ENCODE data around the gene PHF14.
"Not testable (repeated sequence)": the region's sequence is repeated elsewhere in the genome, so short reads cannot be mapped to it uniquely, and the experiment has no call there.

Gene PHF14, protein sequence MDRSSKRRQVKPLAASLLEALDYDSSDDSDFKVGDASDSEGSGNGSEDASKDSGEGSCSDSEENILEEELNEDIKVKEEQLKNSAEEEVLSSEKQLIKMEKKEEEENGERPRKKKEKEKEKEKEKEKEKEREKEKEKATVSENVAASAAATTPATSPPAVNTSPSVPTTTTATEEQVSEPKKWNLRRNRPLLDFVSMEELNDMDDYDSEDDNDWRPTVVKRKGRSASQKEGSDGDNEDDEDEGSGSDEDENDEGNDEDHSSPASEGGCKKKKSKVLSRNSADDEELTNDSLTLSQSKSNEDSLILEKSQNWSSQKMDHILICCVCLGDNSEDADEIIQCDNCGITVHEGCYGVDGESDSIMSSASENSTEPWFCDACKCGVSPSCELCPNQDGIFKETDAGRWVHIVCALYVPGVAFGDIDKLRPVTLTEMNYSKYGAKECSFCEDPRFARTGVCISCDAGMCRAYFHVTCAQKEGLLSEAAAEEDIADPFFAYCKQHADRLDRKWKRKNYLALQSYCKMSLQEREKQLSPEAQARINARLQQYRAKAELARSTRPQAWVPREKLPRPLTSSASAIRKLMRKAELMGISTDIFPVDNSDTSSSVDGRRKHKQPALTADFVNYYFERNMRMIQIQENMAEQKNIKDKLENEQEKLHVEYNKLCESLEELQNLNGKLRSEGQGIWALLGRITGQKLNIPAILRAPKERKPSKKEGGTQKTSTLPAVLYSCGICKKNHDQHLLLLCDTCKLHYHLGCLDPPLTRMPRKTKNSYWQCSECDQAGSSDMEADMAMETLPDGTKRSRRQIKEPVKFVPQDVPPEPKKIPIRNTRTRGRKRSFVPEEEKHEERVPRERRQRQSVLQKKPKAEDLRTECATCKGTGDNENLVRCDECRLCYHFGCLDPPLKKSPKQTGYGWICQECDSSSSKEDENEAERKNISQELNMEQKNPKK

DNA sequence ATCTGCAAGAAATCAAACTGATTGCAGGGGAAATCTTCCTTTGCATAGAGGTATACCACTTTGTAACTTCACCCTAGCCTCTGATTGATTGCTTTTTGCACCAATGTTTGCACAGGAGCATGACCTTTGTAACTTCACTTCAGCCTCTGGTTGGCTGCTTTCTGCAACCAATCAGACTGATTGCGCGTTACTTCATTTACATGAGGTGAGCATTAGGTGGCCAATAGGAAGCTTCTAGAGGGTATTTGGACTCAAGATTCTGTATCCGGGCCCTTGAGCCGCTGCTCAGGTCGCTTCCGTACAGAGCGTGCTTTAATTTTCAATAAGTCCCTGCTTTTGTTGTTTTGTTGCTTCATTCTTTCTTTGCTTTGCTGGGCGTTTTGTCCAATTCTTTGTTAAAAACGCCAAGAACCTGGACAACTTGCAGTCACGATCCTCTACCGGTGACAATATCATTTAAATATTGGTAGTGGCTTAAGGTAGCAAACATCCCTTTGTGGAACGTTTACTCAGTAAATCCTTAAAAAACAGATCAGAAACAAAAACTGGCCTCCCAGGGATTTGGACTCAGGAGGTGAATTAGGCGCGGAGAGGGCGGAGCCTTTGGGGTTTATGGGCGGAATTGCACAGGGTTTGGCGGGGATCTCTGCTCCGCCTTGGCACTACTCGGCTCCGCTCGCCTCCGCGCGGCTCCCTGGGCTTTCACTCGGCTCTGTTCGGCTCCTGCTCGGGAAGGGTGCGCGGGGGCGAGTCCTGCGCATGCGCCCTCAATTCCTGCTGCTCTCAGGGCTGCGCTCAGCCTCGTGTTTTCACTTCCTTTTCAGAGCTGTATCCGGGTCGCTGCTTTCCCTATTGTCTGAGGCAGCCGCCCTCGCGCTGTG lies at the start of gene PHF14:
PHF14 (plus strand) TSS at position 812 of the 881 bp plus-strand sequence. CDS start 452 bp downstream, outside the sequence.
- peak; percentile 100 for DNase-seq (ENCODE audit: low spot score)

DNA sequence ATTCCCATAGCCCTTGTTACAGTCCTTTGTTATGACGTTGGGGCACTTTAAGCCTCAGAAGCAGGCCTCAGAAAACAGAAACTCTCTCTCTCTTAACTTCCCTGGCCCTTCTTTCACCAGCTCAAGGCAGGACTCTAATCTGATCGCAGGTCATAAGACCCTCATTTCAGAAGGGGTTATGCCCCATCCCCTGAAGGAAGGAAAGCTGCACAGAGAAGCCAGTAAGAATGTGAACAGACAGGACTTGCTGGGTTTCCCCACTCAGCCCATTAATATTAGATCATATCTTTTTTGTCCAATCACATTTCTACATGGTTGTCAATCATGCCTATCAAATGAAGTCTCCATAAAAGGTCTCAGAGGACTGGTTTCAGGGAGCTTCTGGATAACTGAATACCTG lies 49.3 kb upstream of the PHF14 start:
- no peak for DNase-seq (ENCODE audit: low spot score)

DNA sequence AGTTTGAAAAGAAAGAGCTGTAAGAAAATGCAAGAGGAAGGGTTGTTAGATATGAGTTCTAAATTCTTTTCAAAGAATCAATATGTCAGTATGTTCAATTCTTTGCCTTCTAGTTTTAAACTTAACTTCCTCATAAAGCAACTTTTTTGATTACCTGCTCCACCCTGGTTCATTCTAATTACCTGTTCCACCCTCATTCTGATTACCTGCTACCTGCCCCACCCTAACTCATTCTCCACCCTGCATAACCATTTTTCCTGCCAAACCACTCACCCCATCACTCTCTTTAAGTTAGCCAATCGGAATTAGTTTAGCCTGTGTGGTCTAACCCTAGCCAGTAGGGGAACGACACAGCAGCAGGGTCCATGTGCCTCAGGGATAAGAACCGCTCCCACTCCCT lies 45.5 kb upstream of the PHF14 start:
- not testable (repeated sequence) for DNase-seq (ENCODE audit: low spot score)

DNA sequence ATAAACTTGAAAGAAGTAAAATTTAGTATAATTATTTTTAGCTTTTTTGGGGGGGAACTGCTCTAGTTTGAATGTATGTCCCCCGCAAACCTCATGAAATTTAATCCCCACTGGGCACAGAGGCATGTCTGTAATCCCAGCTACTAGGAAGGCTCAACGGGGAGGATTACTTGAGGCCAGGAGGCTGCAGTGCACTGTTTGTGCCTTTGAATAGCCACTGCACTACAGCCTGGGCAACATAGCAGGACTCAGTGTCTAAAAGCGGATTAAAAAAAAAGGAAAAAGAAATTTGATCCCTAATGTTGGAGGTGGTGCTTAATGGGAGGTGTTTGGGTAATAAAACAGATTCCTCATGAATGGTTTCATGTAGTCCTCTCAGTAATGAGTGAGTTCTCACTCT lies 43.1 kb upstream of the PHF14 start:
- DNase-seq (ENCODE audit: low spot score), result no peak

DNA sequence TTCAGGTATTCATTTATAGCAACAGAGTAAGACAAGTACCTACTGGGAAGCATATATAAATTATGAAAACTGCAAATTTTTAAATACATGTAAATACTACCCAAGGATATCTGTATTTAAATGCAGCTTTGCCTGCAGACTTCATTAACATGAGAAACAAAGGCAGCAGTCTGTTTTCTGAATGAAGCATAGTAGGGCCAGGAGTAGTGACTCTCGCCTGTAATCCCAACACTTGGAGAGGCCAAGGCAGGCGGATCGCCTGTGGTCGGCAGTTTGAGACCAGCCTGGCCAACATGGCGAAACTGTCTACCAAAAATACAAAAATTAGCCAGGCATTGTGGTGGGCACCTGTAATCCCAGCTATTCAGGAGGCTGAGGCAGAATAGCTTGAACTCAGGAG lies 42.5 kb upstream of the PHF14 start:
- no peak for DNase-seq (ENCODE audit: low spot score)

DNA sequence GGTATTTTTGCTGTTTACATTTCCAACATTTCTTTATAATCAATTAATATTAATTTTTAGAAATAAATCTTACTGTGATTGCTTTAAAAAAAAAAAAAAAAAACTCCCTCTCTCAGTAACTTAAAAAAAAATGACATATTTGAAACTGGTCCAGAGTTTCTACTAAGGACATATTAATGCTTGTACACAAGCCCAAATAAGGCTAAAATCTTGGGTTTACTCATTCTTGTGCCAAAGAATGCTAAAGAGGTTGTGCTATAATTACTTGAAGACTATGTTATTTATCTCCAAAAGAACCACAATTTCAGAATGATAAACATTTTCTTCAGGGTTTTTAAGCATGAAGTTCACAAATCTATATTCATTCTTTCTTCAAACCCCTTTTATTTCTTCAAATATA lies 39.4 kb upstream of the PHF14 start:
- DNase-seq (ENCODE audit: low spot score), result peak; percentile 24

DNA sequence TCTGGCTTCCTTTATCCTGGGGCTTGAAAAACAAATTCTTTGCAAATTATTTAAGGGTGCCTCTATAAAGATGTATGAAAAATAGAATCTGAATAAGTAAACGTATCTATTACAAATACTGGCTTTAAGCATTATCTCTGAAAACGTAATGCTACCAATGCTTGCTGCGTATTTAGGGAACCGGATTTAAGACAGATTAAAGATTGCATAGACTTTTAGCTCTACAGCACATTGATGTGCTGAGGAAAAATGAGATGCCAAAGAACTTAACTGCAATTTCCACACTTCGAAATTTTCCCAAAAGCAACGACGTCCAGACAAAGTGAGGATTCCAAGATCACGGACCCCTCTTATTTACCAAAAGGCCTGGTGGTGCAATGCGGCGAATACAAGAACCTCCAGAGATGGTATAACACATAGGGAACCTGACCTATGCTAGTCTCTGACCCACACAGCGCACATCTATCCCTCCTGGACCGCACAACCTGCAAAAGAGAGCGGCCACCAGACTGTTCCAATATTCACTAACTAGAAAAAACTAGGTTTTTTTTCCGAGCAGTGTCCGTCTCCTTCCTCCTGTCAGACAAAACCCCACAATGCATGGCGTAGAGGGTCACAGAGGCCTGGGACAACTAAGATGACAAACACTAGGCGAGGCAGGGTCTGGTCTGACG lies 34.3 kb upstream of the PHF14 start:
- DNase-seq (ENCODE audit: low spot score), result no peak

DNA sequence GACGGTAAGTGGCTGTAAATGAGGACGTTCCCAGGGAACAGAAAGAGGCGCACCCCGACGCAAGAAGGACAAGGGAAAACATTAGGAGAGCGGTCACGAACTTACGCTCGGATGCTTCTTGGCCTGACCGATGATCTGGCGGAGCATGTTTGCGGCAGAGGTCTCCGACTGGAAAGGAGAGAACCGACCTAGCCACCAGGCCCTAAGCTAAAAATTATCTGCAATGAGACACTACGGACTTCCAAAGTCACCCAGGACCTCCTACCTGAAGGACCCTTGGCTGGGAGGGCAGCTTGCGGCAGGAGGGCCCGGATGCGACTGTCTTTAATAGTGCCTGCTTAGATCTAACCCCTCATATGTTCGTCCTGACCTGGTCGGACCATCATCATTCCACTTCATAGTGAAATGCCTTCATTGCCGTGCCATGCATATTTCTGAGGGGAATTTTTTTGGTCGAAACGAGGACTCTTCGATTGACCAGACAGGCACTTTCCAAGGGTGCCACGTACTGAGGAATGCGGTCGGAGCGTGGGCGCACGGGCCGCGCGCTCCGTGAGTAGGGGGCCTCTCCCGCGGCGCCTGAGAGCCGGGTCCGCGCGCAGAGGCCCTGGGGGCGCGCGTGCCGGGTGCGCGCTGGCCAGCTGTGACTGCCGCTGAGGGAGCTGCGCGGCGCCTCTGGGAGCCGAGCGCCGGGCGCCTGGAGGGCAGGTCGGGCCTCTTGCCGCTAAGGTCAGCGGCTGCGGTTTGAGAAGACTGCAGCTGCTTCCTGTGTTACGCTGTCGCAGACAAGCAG lies 33.6 kb upstream of the PHF14 start:
- peak; percentile 99 for DNase-seq (ENCODE audit: low spot score)

DNA sequence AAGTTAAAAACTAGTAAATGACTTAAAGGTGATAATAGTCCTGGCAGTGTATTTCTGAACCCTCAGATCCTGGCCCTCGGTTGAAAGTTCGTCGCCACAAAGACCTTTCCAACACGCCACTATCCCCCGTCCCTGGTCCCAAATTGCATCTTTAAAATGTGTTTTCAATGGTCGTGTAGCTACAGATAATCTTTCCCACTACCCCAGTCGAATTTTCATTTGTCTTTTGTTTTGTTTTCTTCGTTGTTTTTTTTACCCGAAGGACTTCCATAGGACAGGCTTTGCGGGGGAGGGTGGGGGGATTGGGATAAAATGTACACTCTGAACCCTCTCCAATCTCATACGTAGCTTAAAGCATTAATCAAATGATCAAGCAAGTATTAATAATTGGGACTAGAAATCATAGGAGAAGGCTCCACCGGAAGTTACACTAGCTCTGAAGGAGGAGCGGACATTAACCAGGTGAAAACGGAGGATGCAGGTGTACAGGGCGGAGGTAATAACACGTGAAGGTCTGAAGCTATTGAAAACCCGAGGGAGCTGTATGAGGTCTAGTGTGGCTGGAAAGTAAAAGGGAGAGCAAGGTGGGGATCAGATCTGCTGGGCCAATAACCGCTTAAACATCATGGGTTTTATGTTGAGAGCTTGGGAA lies 32.8 kb upstream of the PHF14 start:
- DNase-seq (ENCODE audit: low spot score), result peak; percentile 11

DNA sequence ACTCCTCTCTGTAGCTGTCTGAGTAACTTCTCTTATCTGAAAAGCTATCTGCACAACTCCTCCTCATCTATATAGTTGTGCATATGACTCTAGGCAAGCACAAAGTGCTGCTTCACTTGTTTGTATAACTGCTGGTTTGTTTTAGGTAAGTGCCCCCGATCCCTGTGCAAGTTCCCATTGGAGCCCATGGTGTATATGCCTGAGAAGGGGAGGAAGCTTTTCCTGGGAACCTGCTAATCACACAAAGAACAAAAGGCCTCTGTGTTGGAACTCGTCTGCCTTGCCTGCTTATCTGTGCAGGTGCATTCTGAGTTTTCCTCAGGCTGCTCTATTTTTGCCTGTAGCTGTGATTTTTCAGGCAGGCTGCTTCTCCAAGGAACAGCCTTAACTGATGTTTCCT lies 23.2 kb upstream of the PHF14 start:
- DNase-seq (ENCODE audit: low spot score), result no peak

DNA sequence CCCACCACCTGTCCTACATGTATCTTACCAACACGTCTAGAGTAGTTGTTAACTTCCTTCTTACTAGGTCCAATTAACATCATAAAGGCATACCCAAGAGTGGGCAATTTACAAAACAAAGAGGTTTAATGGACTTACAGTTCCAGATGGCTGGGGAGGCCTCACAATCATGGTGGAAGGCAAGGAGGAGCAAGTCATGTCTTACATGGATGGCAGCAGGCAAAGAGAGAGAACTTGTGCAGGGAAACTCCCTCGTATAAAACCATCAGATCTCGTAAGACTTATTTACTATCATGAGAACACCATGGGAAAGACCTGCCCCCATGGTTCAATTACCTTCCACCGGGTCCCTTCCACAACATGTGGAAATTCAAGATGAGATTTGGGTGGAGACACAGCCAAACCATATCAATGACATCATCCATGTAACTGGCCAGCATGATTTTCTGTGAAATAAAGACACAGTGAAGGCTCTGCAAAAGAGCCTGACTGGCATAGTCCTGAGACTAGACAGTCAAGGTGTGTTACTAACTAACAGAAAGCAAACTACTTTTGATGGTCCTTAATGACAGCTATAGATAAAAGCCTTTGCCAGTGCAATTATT lies 22.6 kb upstream of the PHF14 start:
- DNase-seq (ENCODE audit: low spot score), result not testable (repeated sequence)

DNA sequence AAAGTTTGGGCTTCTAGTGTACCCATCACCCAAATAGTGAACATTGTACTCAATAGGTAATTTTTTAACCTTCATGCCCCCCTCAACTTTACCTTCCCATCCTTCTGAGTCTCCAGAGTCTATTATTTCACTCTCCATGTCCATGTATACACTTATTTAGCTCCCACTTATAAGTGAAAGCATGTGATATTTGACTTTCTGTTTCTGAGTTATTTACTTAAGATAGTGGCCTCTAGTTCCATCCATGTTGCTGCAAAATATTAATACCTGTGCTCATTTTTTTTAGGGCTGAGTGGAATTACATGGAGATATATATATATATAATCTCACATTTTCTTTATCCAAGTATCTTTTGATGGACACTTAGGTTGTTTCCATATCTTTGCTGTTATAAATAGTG lies 21.1 kb upstream of the PHF14 start:
- DNase-seq (ENCODE audit: low spot score), result no peak

DNA sequence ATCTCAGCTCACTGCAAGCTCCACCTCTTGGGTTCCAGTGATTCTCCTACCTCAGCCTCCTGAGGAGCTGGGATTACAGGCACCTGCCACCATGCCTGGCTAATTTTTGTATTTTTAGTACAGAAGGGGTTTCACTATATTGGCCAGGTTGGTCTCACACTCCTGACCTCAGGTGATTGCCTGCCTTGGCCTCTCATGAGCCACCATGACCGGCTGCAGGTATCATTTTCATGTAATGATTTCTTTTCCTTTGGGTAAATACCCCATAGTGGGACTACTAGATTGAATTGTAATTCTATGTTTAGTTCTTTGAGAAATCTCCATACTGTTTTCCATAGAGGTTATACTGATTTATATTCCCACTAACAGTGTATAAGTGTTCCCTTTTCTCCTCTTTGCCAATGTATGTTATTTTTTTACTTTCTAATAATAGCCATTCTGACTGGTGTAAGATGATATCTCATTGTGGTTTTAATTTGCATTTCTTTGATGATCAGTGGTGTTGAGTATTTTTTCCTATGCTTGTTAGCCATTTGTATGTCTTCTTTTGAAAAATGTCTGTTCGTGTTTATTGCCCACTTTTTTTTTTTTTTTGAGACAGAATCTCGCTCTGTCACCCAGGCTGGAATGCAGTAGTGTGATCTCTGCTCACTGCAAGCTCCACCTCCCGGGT lies 20.5 kb upstream of the PHF14 start:
- DNase-seq (ENCODE audit: low spot score), result not testable (repeated sequence)

DNA sequence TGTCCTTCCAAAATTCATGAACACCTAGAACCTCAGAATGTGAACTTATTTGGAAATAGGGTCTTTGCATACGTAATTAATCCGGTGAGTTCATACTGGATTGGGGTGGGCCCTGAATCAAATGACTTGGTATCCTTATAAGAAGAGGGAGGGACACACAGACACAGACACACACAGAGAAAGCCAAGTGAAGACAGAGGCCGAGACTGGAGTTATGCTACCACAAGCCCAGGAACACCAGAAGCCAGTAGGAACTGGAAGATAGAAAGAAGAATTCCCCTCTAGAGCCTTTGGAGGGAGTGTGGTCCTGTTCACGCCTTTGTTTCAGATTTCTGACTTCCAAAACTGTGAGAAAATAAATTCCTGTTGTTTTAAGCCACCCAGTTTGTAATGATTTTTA lies 17.1 kb upstream of the PHF14 start:
- no peak for DNase-seq (ENCODE audit: low spot score)

DNA sequence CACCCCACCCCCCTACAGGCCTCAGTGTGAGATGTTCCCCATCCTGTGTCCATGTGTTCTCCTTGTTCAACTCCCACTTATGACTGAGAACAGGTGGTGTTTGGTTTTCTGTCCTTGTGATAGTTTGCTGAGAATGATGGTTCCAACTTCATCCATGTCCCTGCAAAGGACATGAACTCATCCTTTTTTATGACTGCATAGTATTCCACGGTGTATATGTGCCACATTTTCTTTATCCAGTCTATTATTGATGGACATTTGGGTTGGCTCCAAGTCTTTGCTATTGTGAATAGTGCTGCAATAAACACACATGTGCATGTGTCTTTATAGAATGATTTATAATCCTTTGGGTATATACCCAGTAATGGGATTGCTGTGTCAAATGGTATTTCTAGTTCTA lies 13.4 kb upstream of the PHF14 start:
- not testable (repeated sequence) for DNase-seq (ENCODE audit: low spot score)

DNA sequence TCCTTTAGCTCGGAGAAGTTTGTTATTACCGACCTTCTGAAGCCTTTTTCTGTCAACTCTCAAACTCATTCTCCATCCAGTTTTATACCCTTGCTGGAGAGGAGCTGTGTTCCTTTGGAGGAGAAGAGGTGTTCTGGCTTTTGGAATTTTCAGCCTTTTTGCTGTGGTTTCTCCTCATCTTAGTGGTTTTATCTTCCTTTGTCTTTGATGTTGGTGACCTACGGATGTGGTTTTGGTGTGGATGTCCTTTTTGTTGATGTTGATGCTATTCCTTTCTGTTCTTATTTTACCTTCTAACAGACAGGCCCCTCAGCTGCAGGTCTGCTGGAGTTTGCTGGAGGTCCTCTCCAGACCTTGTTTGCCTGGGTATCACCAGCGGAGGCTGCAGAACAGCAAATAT lies 8.7 kb upstream of the PHF14 start:
- not testable (repeated sequence) for DNase-seq (ENCODE audit: low spot score)

DNA sequence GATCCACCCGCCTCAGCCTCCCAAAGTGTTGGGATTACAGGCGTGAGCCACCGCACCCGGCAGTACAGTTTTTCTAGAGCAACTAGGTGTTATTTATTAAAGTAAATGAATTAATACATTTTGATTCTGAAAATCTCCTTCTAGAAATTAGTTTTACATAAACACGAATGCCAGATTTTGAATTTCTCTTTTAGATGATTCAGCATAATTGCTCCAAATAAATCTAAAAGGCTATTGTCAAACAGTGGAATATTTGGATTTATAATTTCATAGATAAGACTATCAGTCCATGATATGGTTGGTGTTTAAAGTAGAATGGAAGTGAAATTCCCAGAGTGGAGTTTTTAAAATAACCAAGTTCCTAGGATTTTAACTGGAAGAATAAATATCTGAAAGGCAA lies 1.5 kb upstream of the PHF14 start:
- no peak for DNase-seq (ENCODE audit: low spot score)

DNA sequence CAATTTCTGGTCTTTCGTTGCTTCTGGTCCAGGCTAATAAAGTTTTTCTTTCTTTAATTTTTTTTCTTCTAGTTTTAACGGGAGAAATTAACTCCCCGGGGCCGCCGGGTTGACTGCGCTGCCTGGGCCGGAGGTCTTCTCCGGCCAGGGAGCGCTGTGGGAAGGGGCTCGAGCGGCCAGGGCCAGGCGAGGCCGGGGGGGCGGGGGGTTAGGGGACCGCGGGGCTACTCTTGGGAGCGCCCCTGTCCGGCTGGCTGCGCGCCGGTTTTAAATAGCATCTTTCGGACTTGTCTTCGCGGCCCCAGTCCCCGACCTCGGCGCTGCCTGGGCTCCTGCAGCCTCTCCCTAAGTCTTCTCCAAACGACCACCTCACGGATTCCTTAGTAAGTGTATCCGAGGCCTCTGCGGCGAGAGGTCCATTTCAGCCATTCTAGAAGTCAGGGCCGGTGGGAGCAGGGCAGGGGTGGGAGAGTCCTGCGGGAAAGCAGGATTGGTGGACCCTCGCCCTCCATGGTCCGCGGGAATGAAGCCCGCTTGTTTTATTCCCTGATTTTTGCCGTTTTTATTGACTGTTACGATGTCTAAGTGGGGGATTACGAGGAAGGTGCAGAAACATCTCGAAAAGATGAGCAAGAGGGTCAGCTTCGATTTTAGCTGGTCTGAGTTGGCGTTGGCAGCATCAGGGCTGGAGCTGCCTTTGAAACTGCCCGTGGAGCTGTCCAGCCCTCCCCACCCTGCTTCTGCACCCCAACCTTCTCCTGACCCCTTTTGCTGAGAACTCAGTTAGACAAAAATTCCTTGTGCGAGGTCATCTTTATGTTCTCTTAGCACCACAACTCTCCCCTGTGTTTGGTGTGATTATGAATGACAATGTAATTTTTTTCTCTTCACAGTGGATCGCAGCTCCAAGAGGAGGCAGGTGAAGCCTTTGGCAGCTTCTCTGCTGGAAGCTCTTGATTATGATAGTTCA lies 555 bp downstream of the PHF14 start:
- peak; percentile 67 for DNase-seq (ENCODE audit: low spot score)
